Psoas muscle (tissue), 8 donors: ENCODE results near the gene GRID1. TPM values are rescaled to one million over a fixed set of nuclear protein-coding genes. Genes with fewer than 3 reads are reported as not detected.

Experiments used
- ATAC-seq, 4 donors: fragments of 200-7000 bp; cut with Tn5 transposase; one replicate each; pipeline ENCODE4 v1.9.1; 2020; ENCODE audit warnings: moderate library complexity in 3 of 4, mild to moderate bottlenecking in 2 of 4
- DNase-seq, 2 donors: peaks; one replicate each; pipeline ENCODE4 v3.0.0-alpha.2; 2020
- H3K27ac ChIP-seq: fragments of 200-600 bp; one replicate; pipeline ENCODE4 v1.8.0; 2022
- H3K27me3 ChIP-seq, 3 donors: fragments of 200-600 bp in 1 of 3; one replicate each; pipeline versions ENCODE4 v1.6.1 to v1.8.0; 2013 to 2022; ENCODE audit warnings: low read length in 2 of 3, mild to moderate bottlenecking in 2 of 3, moderate library complexity in 1 of 3; ENCODE audit not compliant: insufficient read depth in 3 of 3
- H3K36me3 ChIP-seq, 2 donors: fragments of 200-600 bp in 1 of 2; one replicate each; pipeline versions ENCODE4 v1.6.1 to v1.8.0; 2013 to 2022; ENCODE audit warnings: low read depth in 1 of 2, mild to moderate bottlenecking in 1 of 2, moderate library complexity in 1 of 2; ENCODE audit not compliant: insufficient read depth in 1 of 2
- H3K4me1 ChIP-seq: fragments of 200-600 bp; one replicate; pipeline ENCODE4 v1.8.0; 2022
- H3K4me3 ChIP-seq: fragments of 200-600 bp; one replicate; pipeline ENCODE4 v1.8.0; 2022; ENCODE audit warnings: mild to moderate bottlenecking
- H3K9me3 ChIP-seq: fragments of 200-600 bp; one replicate; pipeline ENCODE4 v1.8.0; 2022
- CTCF ChIP-seq: fragments of 200-600 bp; IDR thresholded peaks from one replicate; pipeline ENCODE4 v1.8.0; 2022; ENCODE audit warnings: antibody characterized with exemption
- WGBS, 3 donors: extraction: QIAGEN DNeasy Blood & Tissue Kit; methylation state at CpG; one replicate each; pipeline versions ENCODE4 v1.1.6 to v1.1.7; 2013; 5-methylcytosine and 5-hydroxymethylcytosine counted together
- intact Hi-C, 2 donors: fragments of 100-400 bp; cut with DNase I; formaldehyde crosslinking; loops; one replicate each; pipeline versions ENCODE4 v1.11.0 to v1.14.2; 2022
- polyA plus RNA-seq, 3 donors: library from polyadenylated mRNA; stranded (reverse); fragments of 200-250 nt; gene quantifications; one replicate each; pipeline ENCODE4 v1.2.3, GENCODE V29; 2013
- total RNA-seq, 4 donors: library from RNA; stranded (reverse); fragmentation: NEBNext Ultra II Directional in 2 of 4; extraction: Animal tissue kit (Norgen Biotek cat#: 25700) in 2 of 4; gene quantifications; one replicate each; pipeline versions ENCODE4 v1.2.1 to v1.2.4, GENCODE V29; 2021 to 2023
- donor health status: healthy with polysubstance abuse.
- donor health status: DM: no; HTN: no; CAD: no; lungs with moderate emphysema.
- donor health status: Bipolar disorder and iron deficiency.
- donor health status: healthy.
- donor health status: DM: yes; HTN: yes; CAD: no.
- donor health status: DM: no; HTN: no; CAD: no.
- donor health status: DM: no; HTN: no; CAD: no.
- donor health status: DM: yes; HTN: yes; CAD: no.

The GRID1 gene
- total and polyA plus RNA-seq, 7 donors, result 0.17 to 0.56 (median 0.24) TPM

GRCh38 chr10:86306628-86307278 is 59.8 kb downstream of the GRID1 start:
- TF ChIP-seq CTCF, result no peak
- no peak for ATAC-seq
- Histone ChIP-seq H3K9me3 (no peaks in the 10 kb centered on the region), H3K27ac (no peak overlapping the region), H3K4me3 (no peak overlapping the region), H3K36me3 (no peaks in the 10 kb centered on the region), H3K27me3 (peaks cover 0 to 9% (median 6%) of the 10 kb centered on the region in 3 donors), H3K4me1 (no peaks in the 10 kb centered on the region)
- intact Hi-C loops, result no loop called here
- no peak for DNase-seq
- WGBS, 3 donors, result 28 to 37% (median 30%) methylated on average over 6 of the region's 6 CpGs

DNA sequence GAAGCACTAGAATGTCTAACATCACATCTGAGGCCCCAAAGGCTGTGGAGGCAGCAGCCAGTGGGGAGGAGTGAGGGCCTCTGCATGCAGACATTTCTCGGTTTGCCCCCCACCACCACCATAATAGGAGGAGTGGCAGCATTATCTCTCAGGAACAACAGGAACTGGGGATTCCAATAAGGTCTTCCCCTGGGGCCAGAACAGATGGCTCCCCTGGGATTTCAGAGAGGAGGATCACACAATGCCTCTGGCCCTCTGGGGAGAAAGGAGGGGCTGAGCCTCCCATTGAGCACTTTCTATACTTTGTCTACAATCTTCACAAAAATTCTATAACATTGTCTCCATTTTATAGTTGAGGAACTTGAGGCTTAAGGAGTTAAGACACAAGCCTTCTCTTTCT is 61.1 kb downstream of the GRID1 start:
- 43 to 63% (median 58%) methylated on average over 1 of the region's 1 CpG for WGBS, 3 donors
- TF ChIP-seq CTCF, result no peak

GRCh38 chr10:86304436-86304835 is 62.2 kb downstream of the GRID1 start:
- WGBS, 3 donors, result 69 to 81% (median 73%) methylated on average over 3 of the region's 3 CpGs
- Histone ChIP-seq H3K27me3 (peaks cover 0 to 9% (median 3%) of the 10 kb centered on the region in 3 donors), H3K36me3 (no peaks in the 10 kb centered on the region), H3K9me3 (no peaks in the 10 kb centered on the region), H3K4me1 (no peaks in the 10 kb centered on the region), H3K4me3 (no peak overlapping the region), H3K27ac (no peak overlapping the region)
- no peak for TF ChIP-seq CTCF
- intact Hi-C loops, result no loop called here
- ATAC-seq (no peak), DNase-seq (no peak)

More for the DNA sequence above, 61.1 kb downstream of the GRID1 start:
- no peaks in the 10 kb centered on the region for H3K36me3 ChIP-seq
- H3K4me3 ChIP-seq, result no peak overlapping the region
- H3K4me1 ChIP-seq, result no peaks in the 10 kb centered on the region
- H3K27me3 ChIP-seq, result peaks cover 0 to 9% (median 6%) of the 10 kb centered on the region in 3 donors
- H3K27ac ChIP-seq, result no peak overlapping the region
- intact Hi-C loops, result no loop called here
- ATAC-seq, result no peak
- no peaks in the 10 kb centered on the region for H3K9me3 ChIP-seq
- DNase-seq, result no peak

- ATAC-seq, result no peak
- Histone ChIP-seq H3K4me3 (no peak overlapping the region), H3K27ac (no peak overlapping the region), H3K9me3 (no peaks in the 10 kb centered on the region), H3K36me3 (no peaks in the 10 kb centered on the region), H3K4me1 (no peaks in the 10 kb centered on the region), H3K27me3 (peaks cover 0 to 10% (median 3%) of the 10 kb centered on the region in 3 donors)
- 58 to 62% (median 58%) methylated on average over 6 of the region's 6 CpGs for WGBS, 3 donors
- DNase-seq, result no peak
- intact Hi-C loops, result no loop called here
- TF ChIP-seq CTCF, result no peak
Observed at GRCh38 chr10:86303626-86304025, 63.0 kb downstream of the GRID1 start.

DNA sequence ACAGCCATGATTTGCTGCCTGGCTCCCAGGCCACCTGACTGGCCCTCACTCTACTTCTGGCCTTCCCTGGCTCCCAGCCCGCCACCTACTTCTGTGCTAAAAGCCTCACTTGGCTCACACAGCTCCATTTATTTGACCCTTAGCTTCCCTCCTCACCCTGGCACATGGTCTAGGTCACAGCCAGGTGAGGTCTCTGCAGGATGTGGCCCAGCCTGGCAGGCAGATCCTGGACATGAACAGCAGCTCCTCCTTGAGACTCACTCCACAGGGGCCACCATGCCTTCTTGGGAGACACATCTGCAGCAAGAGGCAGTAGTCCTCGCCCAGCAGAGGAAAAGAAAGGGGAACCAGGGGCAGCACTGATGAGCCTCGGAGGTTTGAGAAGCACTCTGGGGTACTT is 64.6 kb downstream of the GRID1 start:
- 66 to 78% (median 68%) methylated on average over 3 of the region's 3 CpGs for WGBS, 3 donors
- no peak for ATAC-seq
- Histone ChIP-seq H3K27ac (no peak overlapping the region), H3K27me3 (peaks cover 0 to 12% (median 3%) of the 10 kb centered on the region in 3 donors), H3K36me3 (no peaks in the 10 kb centered on the region), H3K9me3 (no peaks in the 10 kb centered on the region), H3K4me1 (no peaks in the 10 kb centered on the region), H3K4me3 (no peak overlapping the region)
- intact Hi-C loops, result no loop called here
- TF ChIP-seq CTCF, result no peak
- DNase-seq, result no peak
